ENCODE results near the gene MAGEA1. TPM values are rescaled to one million over a fixed set of nuclear protein-coding genes. Genes with fewer than 3 reads are reported as not detected.
"Not testable (repeated sequence)": the region's sequence is repeated elsewhere in the genome, so short reads cannot be mapped to it uniquely, and the experiment has no call there.

MAGEA1 gene
- total RNA-seq, 4 donors from 2014 or later: not detected

DNA sequence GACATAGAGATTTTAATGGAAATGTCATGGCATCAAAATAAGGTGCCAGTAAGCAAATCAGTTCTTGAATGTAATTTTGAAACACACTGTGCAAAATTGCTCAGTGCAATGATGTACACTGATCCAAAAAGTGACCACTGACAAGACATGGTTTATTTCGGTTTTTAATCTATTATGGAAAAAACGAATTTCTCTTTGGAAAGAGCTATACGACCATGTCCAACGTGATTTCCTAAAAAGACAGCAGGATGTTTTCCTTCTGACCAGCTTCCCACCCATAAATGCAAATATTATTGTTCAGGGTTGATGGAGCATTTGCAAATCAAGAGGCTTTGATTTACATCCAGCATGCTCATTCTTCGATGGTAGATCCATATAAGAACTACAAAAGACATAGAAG is 17.1 kb upstream of the MAGEA1 start:
- Histone ChIP-seq H3K27ac (no peak overlapping the region), H3K27me3 (no peaks in the 10 kb centered on the region), H3K9me3 (no peaks in the 10 kb centered on the region), H3K36me3 (no peaks in the 10 kb centered on the region), H3K4me1 (no peaks in the 10 kb centered on the region), H3K4me3 (no peak overlapping the region)
- TF ChIP-seq CTCF (IDR thresholded peaks at IDR 0.05): no peak
- no peak for TF ChIP-seq EP300 (IDR thresholded peaks at IDR 0.05)
- TF ChIP-seq POLR2A (IDR thresholded peaks at IDR 0.05): no peak
- TF ChIP-seq POLR2AphosphoS5 (IDR thresholded peaks at IDR 0.05): no peak
- no peak for DNase-seq (ENCODE audit: low spot score in 2 of 2)
- 58% methylated on average over 5 of the region's 5 CpGs for WGBS

DNA sequence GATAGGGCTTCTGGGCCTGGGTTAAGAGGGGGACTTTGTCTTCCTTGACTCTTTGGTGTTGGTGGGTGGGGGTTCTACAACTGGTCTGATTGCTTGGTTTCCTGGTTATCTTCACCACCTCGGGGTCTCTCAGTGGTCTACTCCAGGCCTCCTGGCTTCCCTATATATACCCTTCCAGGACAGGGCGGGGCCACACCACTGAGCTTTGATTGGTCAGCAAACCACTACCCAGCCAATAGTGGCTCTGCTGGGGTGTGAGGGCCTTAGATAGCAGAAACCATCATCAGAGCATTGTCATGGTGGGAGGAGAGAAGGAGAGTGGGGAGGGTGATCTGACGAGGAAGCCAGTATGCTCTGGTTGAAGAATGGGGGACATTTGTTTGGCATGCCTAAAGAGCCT is 14.4 kb upstream of the MAGEA1 start:
- Histone ChIP-seq H3K4me3 (no peak overlapping the region), H3K36me3 (no peaks in the 10 kb centered on the region), H3K9me3 (no peaks in the 10 kb centered on the region), H3K27me3 (no peaks in the 10 kb centered on the region), H3K27ac (no peak overlapping the region), H3K4me1 (no peaks in the 10 kb centered on the region)
- TF ChIP-seq POLR2AphosphoS5 (IDR thresholded peaks at IDR 0.05): no peak
- no peak for TF ChIP-seq CTCF (IDR thresholded peaks at IDR 0.05)
- TF ChIP-seq EP300 (IDR thresholded peaks at IDR 0.05): no peak
- TF ChIP-seq POLR2A (IDR thresholded peaks at IDR 0.05): no peak
- no peak for DNase-seq (ENCODE audit: low spot score in 2 of 2)
- 77% methylated on average over 3 of the region's 3 CpGs for WGBS

- H3K27me3 ChIP-seq; H3K27ac ChIP-seq; H3K9me3 ChIP-seq; H3K4me1 ChIP-seq; H3K36me3 ChIP-seq; DNase-seq (ENCODE audit: low spot score in 2 of 2); H3K4me3 ChIP-seq: not testable (repeated sequence)
- WGBS: 98% methylated on average over 3 of the region's 4 CpGs
These were observed 10.7 kb upstream of the MAGEA1 start for GRCh38 chrX:153168423-153168822.

DNA sequence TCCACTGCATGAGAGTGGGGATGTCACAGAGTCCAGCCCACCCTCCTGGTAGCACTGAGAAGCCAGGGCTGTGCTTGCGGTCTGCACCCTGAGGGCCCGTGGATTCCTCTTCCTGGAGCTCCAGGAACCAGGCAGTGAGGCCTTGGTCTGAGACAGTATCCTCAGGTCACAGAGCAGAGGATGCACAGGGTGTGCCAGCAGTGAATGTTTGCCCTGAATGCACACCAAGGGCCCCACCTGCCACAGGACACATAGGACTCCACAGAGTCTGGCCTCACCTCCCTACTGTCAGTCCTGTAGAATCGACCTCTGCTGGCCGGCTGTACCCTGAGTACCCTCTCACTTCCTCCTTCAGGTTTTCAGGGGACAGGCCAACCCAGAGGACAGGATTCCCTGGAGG is 2.7 kb downstream of the MAGEA1 start:
- Histone ChIP-seq H3K27me3 (no peaks in the 10 kb centered on the region), H3K4me1 (no peaks in the 10 kb centered on the region), H3K4me3 (no peak overlapping the region), H3K36me3 (no peaks in the 10 kb centered on the region), H3K9me3 (no peaks in the 10 kb centered on the region), H3K27ac (no peak overlapping the region)
- DNase-seq (ENCODE audit: low spot score in 2 of 2): no peak
- TF ChIP-seq POLR2AphosphoS5 (IDR thresholded peaks at IDR 0.05) (no peak), POLR2A (IDR thresholded peaks at IDR 0.05) (no peak), CTCF (IDR thresholded peaks at IDR 0.05) (no peak), EP300 (IDR thresholded peaks at IDR 0.05) (no peak)
- WGBS: 80% methylated on average over 4 of the region's 4 CpGs

DNA sequence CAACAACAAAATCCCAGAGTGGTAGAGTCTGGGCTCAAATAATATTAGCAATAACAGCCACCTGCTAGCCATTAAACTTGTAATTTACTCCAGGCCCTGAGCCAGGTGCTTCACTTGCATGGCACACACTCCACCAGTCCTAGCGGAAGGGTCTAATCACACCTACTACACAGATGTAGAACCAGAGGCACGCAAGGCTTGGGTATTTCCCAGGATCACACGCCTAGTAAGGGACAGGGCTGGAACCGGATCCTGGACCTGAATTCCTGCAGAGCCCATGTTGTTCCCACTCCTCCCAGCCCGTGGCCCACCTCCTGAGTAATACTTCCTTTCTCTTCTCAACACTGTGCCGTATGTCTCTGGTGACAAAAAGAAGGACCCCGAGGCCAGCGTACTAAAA is 5.7 kb downstream of the MAGEA1 start:
- no peaks in the 10 kb centered on the region for H3K27me3 ChIP-seq
- H3K36me3 ChIP-seq: no peaks in the 10 kb centered on the region
- H3K4me1 ChIP-seq: no peaks in the 10 kb centered on the region
- no peak overlapping the region for H3K27ac ChIP-seq
- no peaks in the 10 kb centered on the region for H3K9me3 ChIP-seq
- 70% methylated on average over 7 of the region's 8 CpGs for WGBS
- no peak for DNase-seq (ENCODE audit: low spot score in 2 of 2)
- TF ChIP-seq POLR2AphosphoS5 (IDR thresholded peaks at IDR 0.05) (no peak), CTCF (IDR thresholded peaks at IDR 0.05) (no peak), POLR2A (IDR thresholded peaks at IDR 0.05) (no peak), EP300 (IDR thresholded peaks at IDR 0.05) (no peak)
- no peak overlapping the region for H3K4me3 ChIP-seq

- Histone ChIP-seq H3K4me1 (no peaks in the 10 kb centered on the region), H3K27me3 (no peaks in the 10 kb centered on the region), H3K36me3 (no peaks in the 10 kb centered on the region), H3K4me3 (no peak overlapping the region), H3K9me3 (no peaks in the 10 kb centered on the region), H3K27ac (no peak overlapping the region)
- DNase-seq (ENCODE audit: low spot score in 2 of 2): no peak
- TF ChIP-seq CTCF (IDR thresholded peaks at IDR 0.05) (no peak), POLR2A (IDR thresholded peaks at IDR 0.05) (no peak), POLR2AphosphoS5 (IDR thresholded peaks at IDR 0.05) (no peak), EP300 (IDR thresholded peaks at IDR 0.05) (no peak)
- WGBS: 58% methylated on average over 1 of the region's 1 CpG
These were observed 11.3 kb downstream of the MAGEA1 start for GRCh38 chrX:153190381-153190780.

Data from suprapubic skin (tissue), 4 donors.